ENCODE results near the gene ADAMTS2. TPM values are rescaled to one million over a fixed set of nuclear protein-coding genes. Genes with fewer than 3 reads are reported as not detected.

Gene ADAMTS2
- total and polyA plus RNA-seq, 2 donors (not counting 3 experiments of a cell fraction or from before 2014, with no cell fraction given): not detected

DNA sequence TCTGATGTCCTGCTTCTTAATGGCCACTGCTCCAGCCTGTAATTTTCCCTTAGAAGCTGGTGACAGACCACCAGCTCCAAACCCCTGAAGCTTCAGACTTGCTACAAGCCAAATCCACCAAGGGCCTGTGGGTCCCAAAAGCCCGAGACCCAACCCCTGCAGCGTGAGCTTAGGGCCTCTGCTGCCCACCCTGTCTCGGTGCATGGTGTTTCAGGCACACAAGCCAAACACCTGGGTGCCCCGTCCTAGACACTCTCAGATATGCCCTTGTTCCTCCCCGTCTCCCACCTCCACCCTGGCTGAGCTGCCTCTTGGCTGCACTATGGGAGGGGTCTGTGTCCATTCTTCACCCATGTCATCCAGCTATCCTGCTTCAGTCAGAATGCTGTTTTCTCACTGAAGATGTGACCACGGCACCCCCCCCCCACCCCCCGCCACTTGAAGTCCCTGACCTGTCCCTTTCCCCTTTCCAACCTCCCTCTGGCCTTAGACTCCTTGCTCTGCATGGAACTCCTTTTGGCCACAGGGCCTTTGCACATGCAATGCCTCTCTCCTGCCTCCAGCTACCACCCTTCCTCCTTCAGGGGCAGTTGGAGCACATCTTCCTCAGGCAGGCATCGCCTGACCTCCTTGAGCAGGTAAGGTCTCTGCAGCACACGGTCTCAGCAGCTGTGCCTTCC is 229.3 kb downstream of the ADAMTS2 start:
- H3K27ac ChIP-seq (ENCODE audit: insufficient read depth, low read depth, low read length): no peak overlapping the region
- H4K20me1 ChIP-seq (replicated peaks; ENCODE audit: control insufficient read depth, extremely low read depth, insufficient read depth, low read length): no peaks in the 10 kb centered on the region
- ChIA-PET POLR2A (no interaction called here), CTCF (no interaction called here)
- no peaks in the 10 kb centered on the region for H3K4me1 ChIP-seq (ENCODE audit: control insufficient read depth, extremely low read depth, insufficient read depth, low read length)
- no peak for DNase-seq (ENCODE audit: low read depth, low spot score)
- no peaks in the 10 kb centered on the region for H3K27me3 ChIP-seq (ENCODE audit: control insufficient read depth in 2 of 2, insufficient read depth in 2 of 2, low read length in 2 of 2)
- no peaks in the 10 kb centered on the region for H3K36me3 ChIP-seq (ENCODE audit: control insufficient read depth in 2 of 2, extremely low read depth in 1 of 2, insufficient read depth in 2 of 2, low read length in 2 of 2)
- H3K4me3 ChIP-seq (replicated peaks in 1 of 3; ENCODE audit: insufficient read depth in 1 of 3, low read depth in 1 of 3, low read length in 3 of 3): no peak overlapping the region
- H3K9me3 ChIP-seq (replicated peaks; ENCODE audit: control insufficient read depth, insufficient read depth, low read length): peaks cover 6% of the 10 kb centered on the region
- BruUV-seq (replicated peaks): no TSS peak
- no peak for FAIRE-seq
- no peaks in the 10 kb centered on the region for H3K79me2 ChIP-seq (ENCODE audit: control insufficient read depth, insufficient read depth, low read length)
- no peak overlapping the region for H3K4me2 ChIP-seq (ENCODE audit: insufficient read depth, low read length)
- intact Hi-C loops (cut with micrococcal nuclease) (no loop called here), dilution Hi-C loops (cut with MboI; ENCODE audit: extremely low pct_ligation_motif_present, low sequenced_read_pairs) (no loop called here)
- H2AFZ ChIP-seq (ENCODE audit: low read depth, low read length): no peak overlapping the region
- no peak overlapping the region for H3K9ac ChIP-seq (replicated peaks; ENCODE audit: extremely low read depth, insufficient read depth, low read length)
- no peak for TF ChIP-seq MYC (IDR thresholded peaks at IDR 0.05; ENCODE audit: low read depth, low read length)
- TF ChIP-seq FOS (IDR thresholded peaks at IDR 0.05; ENCODE audit: borderline replicate concordance, insufficient read depth, low read length): no peak
- TF ChIP-seq, protein P1, sequence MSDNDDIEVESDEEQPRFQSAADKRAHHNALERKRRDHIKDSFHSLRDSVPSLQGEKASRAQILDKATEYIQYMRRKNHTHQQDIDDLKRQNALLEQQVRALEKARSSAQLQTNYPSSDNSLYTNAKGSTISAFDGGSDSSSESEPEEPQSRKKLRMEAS (IDR thresholded peaks at IDR 0.05; ENCODE audit: insufficient read depth, insufficient read length): no peak
- TF ChIP-seq, protein P2, sequence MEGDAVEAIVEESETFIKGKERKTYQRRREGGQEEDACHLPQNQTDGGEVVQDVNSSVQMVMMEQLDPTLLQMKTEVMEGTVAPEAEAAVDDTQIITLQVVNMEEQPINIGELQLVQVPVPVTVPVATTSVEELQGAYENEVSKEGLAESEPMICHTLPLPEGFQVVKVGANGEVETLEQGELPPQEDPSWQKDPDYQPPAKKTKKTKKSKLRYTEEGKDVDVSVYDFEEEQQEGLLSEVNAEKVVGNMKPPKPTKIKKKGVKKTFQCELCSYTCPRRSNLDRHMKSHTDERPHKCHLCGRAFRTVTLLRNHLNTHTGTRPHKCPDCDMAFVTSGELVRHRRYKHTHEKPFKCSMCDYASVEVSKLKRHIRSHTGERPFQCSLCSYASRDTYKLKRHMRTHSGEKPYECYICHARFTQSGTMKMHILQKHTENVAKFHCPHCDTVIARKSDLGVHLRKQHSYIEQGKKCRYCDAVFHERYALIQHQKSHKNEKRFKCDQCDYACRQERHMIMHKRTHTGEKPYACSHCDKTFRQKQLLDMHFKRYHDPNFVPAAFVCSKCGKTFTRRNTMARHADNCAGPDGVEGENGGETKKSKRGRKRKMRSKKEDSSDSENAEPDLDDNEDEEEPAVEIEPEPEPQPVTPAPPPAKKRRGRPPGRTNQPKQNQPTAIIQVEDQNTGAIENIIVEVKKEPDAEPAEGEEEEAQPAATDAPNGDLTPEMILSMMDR (IDR thresholded peaks at IDR 0.05; ENCODE audit: extremely low read depth in 1 of 2, insufficient read depth in 1 of 2, low read depth in 1 of 2, low read length in 2 of 2): no peak
- TF ChIP-seq EZH2 (IDR thresholded peaks at IDR 0.05; ENCODE audit: borderline replicate concordance, low read depth, low read length, severe bottlenecking): no peak
- no peak for TF ChIP-seq POLR2A (IDR thresholded peaks at IDR 0.05; ENCODE audit: low read depth, low read length)
- no peak for TF ChIP-seq GATA2 (IDR thresholded peaks at IDR 0.05; ENCODE audit: insufficient read depth, insufficient read length, low read depth, low read length)
- H3K9me1 ChIP-seq (replicated peaks; ENCODE audit: control insufficient read depth, extremely low read depth, insufficient read depth, low read length): no peaks in the 10 kb centered on the region
